Measurements from ENCODE around the gene POP7.

The POP7 gene

GRCh38 chr7:100689230-100690135 is 16.4 kb upstream of the POP7 start:
- TF ChIP-seq CTCF (IDR thresholded peaks at IDR 0.05; ENCODE audit: low read depth, low read length) = no peak

GRCh38 chr7:100691676-100692577 is 14.0 kb upstream of the POP7 start:
- TF ChIP-seq CTCF (IDR thresholded peaks at IDR 0.05; ENCODE audit: low read depth, low read length) = peak; percentile 93
- peak overlapping the region; percentile 83 for H3K4me3 ChIP-seq (ENCODE audit: low read depth, low read length)

More at GRCh38 chr7:100689230-100690135, 16.4 kb upstream of the POP7 start:
- no peak overlapping the region for H3K4me3 ChIP-seq (ENCODE audit: low read depth, low read length)

- TF ChIP-seq CTCF (IDR thresholded peaks at IDR 0.05; ENCODE audit: low read depth, low read length) = no peak
- H3K4me3 ChIP-seq (ENCODE audit: low read depth, low read length) = peak overlapping the region; percentile 83
These were observed 13.4 kb upstream of the POP7 start for GRCh38 chr7:100692578-100692961.

- no peak for TF ChIP-seq CTCF (IDR thresholded peaks at IDR 0.05; ENCODE audit: low read depth, low read length)
- H3K4me3 ChIP-seq (ENCODE audit: low read depth, low read length) = peak overlapping the region; percentile 83
These were observed 12.4 kb upstream of the POP7 start for GRCh38 chr7:100693312-100694097.

GRCh38 chr7:100694098-100694745 is 11.7 kb upstream of the POP7 start, which contains the start of gene GIGYF1:
GIGYF1 (minus strand) TSS chr7:100694250; CDS start chr7:100688238, 6,012 bp downstream.
- no peak for TF ChIP-seq CTCF (IDR thresholded peaks at IDR 0.05; ENCODE audit: low read depth, low read length)
- H3K4me3 ChIP-seq (ENCODE audit: low read depth, low read length) = peak within 1 kb of the TSS; percentile 83

- no peak overlapping the region for H3K4me3 ChIP-seq (ENCODE audit: low read depth, low read length)
- no peak for TF ChIP-seq CTCF (IDR thresholded peaks at IDR 0.05; ENCODE audit: low read depth, low read length)
These were observed 9.8 kb upstream of the POP7 start for GRCh38 chr7:100696123-100696521.

Measured in WI38 (cell line).